HepG2 (cell line): ENCODE measurements around the gene IQGAP2. TPM values are rescaled to one million over a fixed set of nuclear protein-coding genes. Genes with fewer than 3 reads are reported as not detected.

Source experiments
- ATAC-seq: fragments of 200-7000 bp; cut with Tn5 transposase; 3 replicates; pipeline ENCODE4 v1.9.1; 2020; ENCODE audit warnings: mild to moderate bottlenecking, moderate library complexity
- BruUV-seq: library from RNA; stranded (reverse); fragments of 400-500 nt; replicated peaks from 2 replicates; lab custom pipeline; 2021; lab: Mats Ljungman, UMichigan
- CTCF ChIA-PET: fragments of 300-600 bp; formaldehyde crosslinking; extraction: SDS; loops from one replicate; lab custom pipeline; 2021; ENCODE audit warnings: low total read pairs, inconsistent platforms, low intra/inter-chr PET ratio; lab: Yijun Ruan, JAX
- POLR2A ChIA-PET: fragments of 350-600 bp; sonication (Branson Sonifier 250); formaldehyde crosslinking; loops from one replicate; lab custom pipeline; 2020; ENCODE audit warnings: antibody characterized with exemption, inconsistent platforms; lab: Yijun Ruan, JAX
- DNase-seq: peaks from one replicate; pipeline ENCODE4 v3.0.0-alpha.2; 2015; ENCODE audit warnings: low spot score
- FAIRE-seq: peaks from 3 replicates; lab custom pipeline; 2011; peaks lifted over from hg19 to GRCh38; lab: Jason Lieb, UNC
- H2AFZ ChIP-seq: one replicate; pipeline ENCODE4 v1.6.1; 2011; ENCODE audit warnings: low read length, inconsistent platforms
- H3K27ac ChIP-seq: fragments of 300-600 bp; 3 replicates; pipeline ENCODE4 v1.8.0; 2011; ENCODE audit warnings: mixed run types, mild to moderate bottlenecking, mixed read lengths, low read length, inconsistent platforms; ENCODE audit not compliant: insufficient read depth; ENCODE audit errors: extremely low read length
- H3K27me3 ChIP-seq, 2 experiments: fragments of 200-600 bp in 1 of 2; 2 replicates in 1 of 2; 3 replicates in 1 of 2; pipeline versions ENCODE4 v1.6.0 to v1.8.0; 2011; ENCODE audit warnings: low read length in 2 of 2, mild to moderate bottlenecking in 2 of 2, moderate library complexity in 2 of 2, inconsistent platforms in 1 of 2; ENCODE audit not compliant: insufficient read depth in 2 of 2, control insufficient read depth in 1 of 2
- H3K36me3 ChIP-seq, 2 experiments: fragments of 200-600 bp in 1 of 2; replicated peaks in 1 of 2; 2 replicates in 1 of 2; 3 replicates in 1 of 2; pipeline versions ENCODE4 v1.5.1 to v1.8.0; 2011; ENCODE audit warnings: low read length in 2 of 2, inconsistent platforms in 1 of 2; ENCODE audit not compliant: insufficient read depth in 2 of 2, control insufficient read depth in 1 of 2
- H3K4me1 ChIP-seq: 2 replicates; pipeline ENCODE4 v1.5.1; 2012; ENCODE audit warnings: low read length, inconsistent platforms; ENCODE audit not compliant: insufficient read depth
- H3K4me2 ChIP-seq: 2 replicates; pipeline ENCODE4 v1.6.0; 2011; ENCODE audit warnings: low read depth, low read length, inconsistent platforms
- H3K4me3 ChIP-seq, 3 experiments: fragments of 200-600 bp in 1 of 3; sonication (generic), shearing (Covaris generic) in 1 of 3; replicated peaks in 1 of 3; 2 replicates each; pipeline ENCODE4 v1.5.1; 2011 to 2016; ENCODE audit warnings: low read length in 3 of 3, inconsistent platforms in 2 of 3, low read depth in 2 of 3, mild to moderate bottlenecking in 2 of 3, control low read depth in 1 of 3, mixed read lengths in 1 of 3; ENCODE audit not compliant: insufficient read depth in 1 of 3
- H3K79me2 ChIP-seq: one replicate; pipeline ENCODE4 v1.6.1; 2011; ENCODE audit warnings: low read length, inconsistent platforms; ENCODE audit not compliant: insufficient read depth
- H3K9ac ChIP-seq: 2 replicates; pipeline ENCODE4 v1.6.0; 2011; ENCODE audit warnings: mild to moderate bottlenecking, low read depth, low read length, inconsistent platforms; ENCODE audit not compliant: insufficient read depth
- H3K9me3 ChIP-seq: 2 replicates; pipeline ENCODE4 v1.5.1; 2012; ENCODE audit warnings: mild to moderate bottlenecking, low read length
- H4K20me1 ChIP-seq: 2 replicates; pipeline ENCODE4 v1.6.0; 2011; ENCODE audit warnings: inconsistent platforms, mild to moderate bottlenecking, low read length, moderate library complexity; ENCODE audit not compliant: insufficient read depth
- RARA ChIP-seq: IDR thresholded peaks from 2 replicates; pipeline ENCODE4 v1.6.1; 2016; ENCODE audit warnings: missing genetic modification reagents, missing compliant biosample characterization
- ZFYVE20 ChIP-seq: sonication (generic); formaldehyde crosslinking; IDR thresholded peaks from 2 replicates; pipeline ENCODE4 v1.8.0; 2023; ENCODE audit warnings: low read depth, mild to moderate bottlenecking, moderate library complexity, missing genetic modification reagents, borderline replicate concordance
- ZNF629 ChIP-seq: sonication (generic); formaldehyde crosslinking; conservative IDR thresholded peaks from 2 replicates; pipeline ENCODE4 v1.5.0; 2020; ENCODE audit warnings: missing genetic modification reagents
- WGBS: methylation state at CpG from one replicate; pipeline ENCODE4 v1.1.6; 2017; ENCODE audit warnings: low lambda C conversion rate; 5-methylcytosine and 5-hydroxymethylcytosine counted together
- in situ Hi-C: cut with HindIII; loops from 2 replicates; pipeline ENCODE4 v1.10.0; 2017; ENCODE audit warnings: low pct_unique_long_range_greater_than_20kb; ENCODE audit not compliant: extremely low pct_ligation_motif_present
- intact Hi-C: fragments of 100-400 bp; cut with micrococcal nuclease; formaldehyde crosslinking; loops from one replicate; pipeline ENCODE4 v1.10.0; 2022; ENCODE audit not compliant: unreplicated experiment
- polyA plus RNA-seq, 8 experiments: library from polyadenylated mRNA; depleted of rRNA in 3 of 8; stranded (reverse) in 7 of 8; unstranded in 1 of 8; fragments of >200 nt; fragmentation: Illumina TruSeq in 4 of 8; extraction: Trizol in 4 of 8; gene quantifications; 2 replicates each; pipeline versions ENCODE4 v1.2.1 to v1.2.3, GENCODE V29; 2011 to 2016; ENCODE audit warnings: low read depth in 4 of 8, missing spikeins in 1 of 8, mixed read lengths in 1 of 8; ENCODE audit not compliant: insufficient read depth in 1 of 8
- total RNA-seq, 5 experiments: library from RNA; depleted of rRNA; stranded (reverse); fragments of >200 nt; fragmentation: Illumina TruSeq; extraction: Trizol; gene quantifications; 2 replicates each; pipeline ENCODE4 v1.2.3, GENCODE V29; 2016; ENCODE audit warnings: low read depth in 1 of 5
- TF ChIP-seq, protein P1 (sequence below), 2 experiments: sonication (generic) in 1 of 2; formaldehyde crosslinking in 1 of 2; IDR thresholded peaks; 2 replicates each; pipeline versions ENCODE4 v1.6.1 to v1.9.0; 2014 to 2022; ENCODE audit warnings: antibody characterized with exemption in 1 of 2, borderline replicate concordance in 1 of 2, inconsistent platforms in 1 of 2, low read depth in 1 of 2, missing genetic modification reagents in 1 of 2
- TF ChIP-seq, protein P2 (sequence below): sonication (generic); formaldehyde crosslinking; IDR thresholded peaks from 2 replicates; pipeline ENCODE4 v1.4.0; 2020; ENCODE audit warnings: missing genetic modification reagents
- TF ChIP-seq, protein P3 (sequence below): sonication (generic); formaldehyde crosslinking; IDR thresholded peaks from 2 replicates; pipeline ENCODE4 v1.5.0; 2020; ENCODE audit warnings: missing genetic modification reagents, mild to moderate bottlenecking, borderline replicate concordance

Gene IQGAP2
- total and polyA plus RNA-seq, 2 of the 13 experiments (the other 11 are each of a cell fraction or from before 2014, with no cell fraction given) = 35.2 to 83.3 TPM

DNA sequence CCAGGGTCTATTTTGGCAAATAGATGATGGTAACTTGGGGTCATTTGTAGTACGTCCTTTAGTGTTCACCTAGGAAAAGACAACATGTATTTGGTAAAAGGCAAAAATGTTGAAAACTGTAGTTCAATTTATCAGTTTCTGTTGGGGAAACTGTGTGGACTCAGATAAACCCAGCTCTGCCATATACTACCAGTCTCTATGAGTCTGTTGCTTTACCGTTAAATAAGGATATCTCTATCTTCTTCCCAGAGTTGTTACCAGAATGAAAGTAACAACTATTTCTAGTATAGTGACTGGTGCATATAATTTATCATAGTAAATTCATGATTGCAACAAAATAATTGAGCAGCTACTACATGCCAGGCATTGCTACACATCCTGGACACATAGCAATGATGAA, 3.8 kb upstream of the IQGAP2 start (continued):
- TF ChIP-seq, protein P1, sequence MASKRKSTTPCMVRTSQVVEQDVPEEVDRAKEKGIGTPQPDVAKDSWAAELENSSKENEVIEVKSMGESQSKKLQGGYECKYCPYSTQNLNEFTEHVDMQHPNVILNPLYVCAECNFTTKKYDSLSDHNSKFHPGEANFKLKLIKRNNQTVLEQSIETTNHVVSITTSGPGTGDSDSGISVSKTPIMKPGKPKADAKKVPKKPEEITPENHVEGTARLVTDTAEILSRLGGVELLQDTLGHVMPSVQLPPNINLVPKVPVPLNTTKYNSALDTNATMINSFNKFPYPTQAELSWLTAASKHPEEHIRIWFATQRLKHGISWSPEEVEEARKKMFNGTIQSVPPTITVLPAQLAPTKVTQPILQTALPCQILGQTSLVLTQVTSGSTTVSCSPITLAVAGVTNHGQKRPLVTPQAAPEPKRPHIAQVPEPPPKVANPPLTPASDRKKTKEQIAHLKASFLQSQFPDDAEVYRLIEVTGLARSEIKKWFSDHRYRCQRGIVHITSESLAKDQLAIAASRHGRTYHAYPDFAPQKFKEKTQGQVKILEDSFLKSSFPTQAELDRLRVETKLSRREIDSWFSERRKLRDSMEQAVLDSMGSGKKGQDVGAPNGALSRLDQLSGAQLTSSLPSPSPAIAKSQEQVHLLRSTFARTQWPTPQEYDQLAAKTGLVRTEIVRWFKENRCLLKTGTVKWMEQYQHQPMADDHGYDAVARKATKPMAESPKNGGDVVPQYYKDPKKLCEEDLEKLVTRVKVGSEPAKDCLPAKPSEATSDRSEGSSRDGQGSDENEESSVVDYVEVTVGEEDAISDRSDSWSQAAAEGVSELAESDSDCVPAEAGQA (IDR thresholded peaks at IDR 0.05; ENCODE audit: low read depth) = no peak
- TF ChIP-seq, protein P1 (CRISPR knock-in tag; IDR thresholded peaks at IDR 0.05; ENCODE audit: borderline replicate concordance) = no peak
- TF ChIP-seq ZNF629 (CRISPR knock-in tag) (no peak), ZFYVE20 (CRISPR knock-in tag) (no peak)
- TF ChIP-seq, protein P2, sequence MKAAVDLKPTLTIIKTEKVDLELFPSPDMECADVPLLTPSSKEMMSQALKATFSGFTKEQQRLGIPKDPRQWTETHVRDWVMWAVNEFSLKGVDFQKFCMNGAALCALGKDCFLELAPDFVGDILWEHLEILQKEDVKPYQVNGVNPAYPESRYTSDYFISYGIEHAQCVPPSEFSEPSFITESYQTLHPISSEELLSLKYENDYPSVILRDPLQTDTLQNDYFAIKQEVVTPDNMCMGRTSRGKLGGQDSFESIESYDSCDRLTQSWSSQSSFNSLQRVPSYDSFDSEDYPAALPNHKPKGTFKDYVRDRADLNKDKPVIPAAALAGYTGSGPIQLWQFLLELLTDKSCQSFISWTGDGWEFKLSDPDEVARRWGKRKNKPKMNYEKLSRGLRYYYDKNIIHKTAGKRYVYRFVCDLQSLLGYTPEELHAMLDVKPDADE (CRISPR knock-in tag) = no peak

DNA sequence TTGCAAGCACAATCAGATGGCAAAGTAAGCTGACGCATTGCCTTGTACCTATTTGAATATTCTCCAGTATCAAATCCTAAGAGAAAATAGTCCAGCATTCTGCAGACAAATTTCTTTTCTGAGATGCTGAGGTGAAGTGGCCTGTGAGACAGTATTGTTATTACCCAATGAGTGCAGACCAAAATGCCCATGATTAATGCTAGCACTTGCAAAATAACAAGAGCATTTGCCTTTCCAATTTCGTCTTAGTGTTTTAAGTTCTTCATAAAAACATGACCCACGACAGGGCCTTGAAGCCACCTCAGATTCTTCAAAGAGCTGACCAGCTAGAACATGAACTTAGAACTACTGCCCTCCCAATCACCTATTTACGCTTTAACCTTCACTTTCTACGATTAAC, 2.6 kb upstream of the IQGAP2 start:
- in situ Hi-C loops = loop anchor here (5.0 kb wide), 2 partner anchors 57 to 142 kb away; no protein-coding TSS in a partner anchor
- ChIA-PET CTCF (no interaction called here), POLR2A (no interaction called here)
- no peak overlapping the region for H3K9ac ChIP-seq
- no peak overlapping the region for H3K4me2 ChIP-seq
- no peak overlapping the region for H2AFZ ChIP-seq
- FAIRE-seq = no peak
- DNase-seq = no peak
- 30% methylated on average over 5 of the region's 5 CpGs for WGBS
- no peaks in the 10 kb centered on the region for H3K36me3 ChIP-seq
- no peak overlapping the region for H3K27ac ChIP-seq
- no TSS peak for BruUV-seq
- intact Hi-C loops = loop anchor here (5.0 kb wide), 3 partner anchors 37 to 182 kb away; no protein-coding TSS in a partner anchor
- H3K79me2 ChIP-seq = peaks cover 14% of the 10 kb centered on the region
- H3K4me1 ChIP-seq = peaks cover 35% of the 10 kb centered on the region
- no peaks in the 10 kb centered on the region for H3K9me3 ChIP-seq
- TF ChIP-seq, protein P3, sequence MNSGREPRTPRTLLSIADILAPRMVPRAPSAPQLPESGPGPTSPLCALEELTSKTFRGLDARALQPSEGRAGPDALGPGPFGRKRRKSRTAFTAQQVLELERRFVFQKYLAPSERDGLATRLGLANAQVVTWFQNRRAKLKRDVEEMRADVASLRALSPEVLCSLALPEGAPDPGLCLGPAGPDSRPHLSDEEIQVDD (CRISPR knock-in tag) = no peak
- TF ChIP-seq RARA (CRISPR knock-in tag) = 0 out of 2 replicates have a peak, but pooled peaks have one; percentile 13
- no peak for ATAC-seq
- H4K20me1 ChIP-seq = no peaks in the 10 kb centered on the region
- H3K4me3 ChIP-seq = no peak overlapping the region
- no peaks in the 10 kb centered on the region for H3K27me3 ChIP-seq
